ENCODE data around the gene ZNF343.
"Not testable (repeated sequence)": the region's sequence is repeated elsewhere in the genome, so short reads cannot be mapped to it uniquely, and the experiment has no call there.

- not testable (repeated sequence) for TF ChIP-seq CTCF (conservative IDR thresholded peaks at IDR 0.05; ENCODE audit: low read depth in 2 of 2); STAT1 (IDR thresholded peaks at IDR 0.05; ENCODE audit: unreplicated experiment)
These were observed 5.8 kb downstream of the ZNF343 start for GRCh38 chr20:2502808-2503384.
